Measurements from ENCODE around the gene FAM76A. TPM values are rescaled to one million over a fixed set of nuclear protein-coding genes. Genes with fewer than 3 reads are reported as not detected.

FAM76A gene
- total RNA-seq, 1 experiment from 2014 or later: 5.6 TPM

- no peak for DNase-seq (ENCODE audit: extremely low read depth, low read depth)
Observed at GRCh38 chr1:27719286-27720251, 6.2 kb upstream of the FAM76A start.

DNA sequence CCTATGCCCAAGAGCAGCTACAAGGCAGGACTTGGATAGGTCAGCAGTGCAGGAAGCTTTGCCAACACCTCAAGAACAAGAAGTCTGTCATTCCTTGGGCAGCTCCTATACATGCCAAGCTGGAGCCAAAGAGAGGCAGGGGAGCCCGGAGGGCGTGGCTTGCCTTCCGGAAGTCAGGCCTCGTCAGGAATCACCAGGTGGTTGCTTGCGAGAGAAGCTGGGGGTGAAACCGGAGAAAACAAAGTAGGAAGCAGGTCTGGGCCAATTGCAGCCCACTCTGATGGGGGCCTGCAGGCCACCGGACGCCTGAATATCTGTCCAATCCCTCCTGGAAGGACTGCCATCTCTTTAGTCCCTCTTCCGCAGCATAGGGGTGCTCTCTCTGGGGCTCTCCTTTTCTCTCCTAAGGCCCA is 794 bp upstream of the FAM76A start:
- DNase-seq (ENCODE audit: extremely low read depth, low read depth): no peak

GRCh38 chr1:27726173-27727044 is 648 bp downstream of the FAM76A start:
- DNase-seq (ENCODE audit: extremely low read depth, low read depth): peak; percentile 14

GRCh38 chr1:27727126-27727525 is 1.4 kb downstream of the FAM76A start:
- no peak for DNase-seq (ENCODE audit: extremely low read depth, low read depth)

GRCh38 chr1:27736252-27736651 is 10.5 kb downstream of the FAM76A start:
- no peak for DNase-seq (ENCODE audit: extremely low read depth, low read depth)

- DNase-seq (ENCODE audit: extremely low read depth, low read depth): no peak
Observed at GRCh38 chr1:27741121-27741520, 15.4 kb downstream of the FAM76A start.

GRCh38 chr1:27744556-27744955 is 18.8 kb downstream of the FAM76A start:
- no peak for DNase-seq (ENCODE audit: extremely low read depth, low read depth)

DNA sequence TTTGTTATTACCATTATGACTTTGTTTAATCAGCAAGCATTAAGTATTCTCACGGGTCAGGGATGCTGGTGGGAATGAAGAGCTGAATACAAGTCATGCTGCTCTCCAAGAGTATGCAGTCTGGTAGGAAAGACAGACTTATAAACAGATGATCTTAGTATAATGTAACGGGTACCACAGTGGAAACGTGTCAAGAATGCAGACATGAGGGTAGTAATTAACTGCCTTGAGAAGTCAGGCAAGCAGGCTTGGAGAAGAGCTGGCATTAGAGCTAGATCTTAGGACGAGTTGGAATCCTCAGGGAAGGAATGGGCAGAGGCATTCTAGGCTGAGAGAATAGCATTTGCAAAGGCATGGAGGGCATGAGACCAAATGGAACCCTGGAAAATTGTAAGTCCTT is 19.7 kb downstream of the FAM76A start:
- DNase-seq (ENCODE audit: extremely low read depth, low read depth): no peak

DNA sequence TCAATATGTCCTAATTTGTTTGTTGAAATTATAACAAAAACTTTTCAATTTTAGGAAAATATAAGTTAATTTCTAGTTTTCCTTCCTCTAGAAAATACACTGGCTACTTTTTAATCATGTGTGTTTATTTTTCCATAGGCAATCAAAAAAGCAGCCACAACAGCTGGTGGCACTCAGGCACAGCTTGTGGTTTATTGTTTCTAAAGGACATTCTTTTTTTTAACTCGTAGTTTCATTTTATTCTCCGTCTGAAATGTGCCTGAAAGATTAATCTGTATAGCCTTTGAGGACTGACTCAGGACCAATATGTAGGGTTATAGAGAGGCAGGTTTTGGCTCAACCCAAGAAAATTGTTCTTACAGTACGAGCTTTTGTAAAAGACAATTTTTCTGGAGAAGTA is 26.6 kb downstream of the FAM76A start:
- no peak for DNase-seq (ENCODE audit: extremely low read depth, low read depth)

- DNase-seq (ENCODE audit: extremely low read depth, low read depth): no peak
Observed at GRCh38 chr1:27755286-27755685, 29.5 kb downstream of the FAM76A start.

GRCh38 chr1:27755865-27756264 is 30.1 kb downstream of the FAM76A start:
- no peak for DNase-seq (ENCODE audit: extremely low read depth, low read depth)

DNA sequence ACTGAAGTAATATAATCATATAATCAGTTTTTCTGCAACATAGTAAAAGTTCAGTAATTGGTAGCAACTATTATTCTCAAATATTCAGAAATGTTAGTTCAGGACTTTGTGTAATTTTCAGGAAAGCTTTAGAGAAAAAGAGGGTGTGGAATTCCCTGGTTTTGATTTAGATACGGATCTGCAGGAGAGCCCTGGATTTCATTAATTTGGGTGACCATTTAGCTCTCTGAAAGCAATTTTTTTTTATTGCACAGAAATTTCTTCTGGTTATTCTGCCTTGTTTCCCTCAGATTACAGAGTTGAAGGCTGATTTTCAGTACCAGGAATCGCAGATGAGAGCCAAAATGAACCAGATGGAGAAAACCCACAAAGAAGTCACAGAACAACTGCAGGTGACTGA is 33.5 kb downstream of the FAM76A start:
- no peak for DNase-seq (ENCODE audit: extremely low read depth, low read depth)

- no peak for DNase-seq (ENCODE audit: extremely low read depth, low read depth)
Observed at GRCh38 chr1:27760426-27760825, 34.7 kb downstream of the FAM76A start.

- no peak for DNase-seq (ENCODE audit: extremely low read depth, low read depth)
Observed at GRCh38 chr1:27762033-27762432, 36.3 kb downstream of the FAM76A start.

DNA sequence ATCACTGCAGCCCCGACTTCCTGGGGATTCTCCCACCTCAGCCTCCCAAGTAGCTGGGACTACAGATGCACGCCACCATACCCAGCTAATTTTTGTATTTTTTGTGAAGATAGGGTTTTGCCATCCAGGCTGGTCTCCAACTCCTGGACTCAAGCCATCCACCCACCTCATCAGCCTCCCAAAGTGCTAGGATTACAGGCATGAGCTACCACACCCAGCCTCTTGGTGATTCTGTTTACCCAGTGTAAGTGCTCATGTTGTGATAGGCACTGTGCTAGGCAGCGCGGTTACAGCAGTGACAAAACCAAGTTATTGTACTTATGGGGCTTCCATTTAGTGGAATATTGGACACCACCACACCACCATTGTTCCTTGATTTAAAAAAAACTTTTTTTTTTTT is 37.6 kb downstream of the FAM76A start:
- no peak for DNase-seq (ENCODE audit: extremely low read depth, low read depth)

DNA sequence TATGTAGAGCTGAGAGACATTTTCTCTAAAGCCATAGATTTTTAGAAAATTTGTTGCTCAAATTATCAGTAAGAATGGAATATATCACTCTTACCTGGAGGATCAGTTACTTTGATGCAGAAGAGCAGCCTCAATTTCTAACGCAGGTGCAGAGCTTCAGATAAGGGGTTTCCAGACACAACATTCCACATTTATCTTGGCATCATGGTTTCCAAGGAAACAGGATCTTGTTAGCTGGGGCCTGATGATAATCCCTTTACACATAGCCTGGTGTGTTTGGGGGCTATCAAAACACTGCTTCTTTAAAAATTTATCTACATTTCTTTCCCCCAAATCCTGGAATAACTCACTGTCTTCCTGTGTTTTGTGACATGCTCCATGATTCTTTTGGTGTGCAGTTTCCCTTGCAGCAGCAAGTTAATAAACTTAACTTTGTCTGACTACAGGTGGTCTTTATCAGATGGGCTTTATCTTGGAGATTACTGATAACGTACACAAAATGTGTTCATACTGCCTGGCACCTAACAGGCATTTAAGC is 44.6 kb downstream of the FAM76A start:
- no peak for DNase-seq (ENCODE audit: extremely low read depth, low read depth)

GRCh38 chr1:27772036-27772931 is 46.5 kb downstream of the FAM76A start:
- no peak for DNase-seq (ENCODE audit: extremely low read depth, low read depth)

GRCh38 chr1:27772932-27773825 is 47.4 kb downstream of the FAM76A start, which contains the start of gene STX12:
Gene STX12, plus strand, starts transcription at chr1:27773219. Its CDS starts 89 bp downstream, at chr1:27773308.
- peak; percentile 94 for DNase-seq (ENCODE audit: extremely low read depth, low read depth)

- no peak for DNase-seq (ENCODE audit: extremely low read depth, low read depth)
Observed at GRCh38 chr1:27773826-27774445, 48.2 kb downstream of the FAM76A start.

Measured in NCI-H460 (cell line).